Measurements from ENCODE around the gene SF3B1. TPM values are rescaled to one million over a fixed set of nuclear protein-coding genes. Genes with fewer than 3 reads are reported as not detected.
A peak's percentile ranks its signal among the peaks of the same experiment; 100 is the strongest.

The SF3B1 gene
- total RNA-seq, 2 donors from 2014 or later = 272 to 287 TPM

- Mint-ChIP-seq H3K27me3 (no peaks in the 10 kb centered on the region), H3K4me3 (no peak overlapping the region), H3K4me1 (ENCODE audit: low read depth in 2 of 2) (peaks cover 49 to 62% of the 10 kb centered on the region in 2 donors), H3K9me3 (no peaks in the 10 kb centered on the region), H3K36me3 (no peaks in the 10 kb centered on the region), H3K27ac (peak overlapping the region; percentile 11 to 59)
- DNase-seq (ENCODE audit: low spot score) (no peak), ATAC-seq (no peak)
Observed at GRCh38 chr2:197426723-197427603, 7.9 kb downstream of the SF3B1 start.

- ATAC-seq (no peak), DNase-seq (ENCODE audit: low spot score) (no peak)
- no peaks in the 10 kb centered on the region for H3K27me3 Mint-ChIP-seq
- no peaks in the 10 kb centered on the region for H3K9me3 Mint-ChIP-seq
- peaks cover 41 to 48% of the 10 kb centered on the region in 2 donors for H3K4me1 Mint-ChIP-seq (ENCODE audit: low read depth in 2 of 2)
- no peaks in the 10 kb centered on the region for H3K36me3 Mint-ChIP-seq
- H3K4me3 Mint-ChIP-seq = no peak overlapping the region
- peak overlapping the region; percentile 18 to 59 for H3K27ac Mint-ChIP-seq
Observed at GRCh38 chr2:197425550-197425949, 9.3 kb downstream of the SF3B1 start.

GRCh38 chr2:197423307-197423706 is 11.5 kb downstream of the SF3B1 start:
- Mint-ChIP-seq H3K36me3 (no peaks in the 10 kb centered on the region), H3K4me3 (no peak overlapping the region), H3K27ac (peak overlapping the region in 1 of 2 donors; percentile 50), H3K27me3 (no peaks in the 10 kb centered on the region), H3K4me1 (ENCODE audit: low read depth in 2 of 2) (peaks cover 28 to 32% of the 10 kb centered on the region in 2 donors), H3K9me3 (no peaks in the 10 kb centered on the region)
- ATAC-seq (no peak), DNase-seq (ENCODE audit: low spot score) (no peak)

GRCh38 chr2:197419438-197419837 is 15.4 kb downstream of the SF3B1 start:
- H3K36me3 Mint-ChIP-seq = peaks cover 11% of the 10 kb centered on the region

GRCh38 chr2:197416268-197416667 is 18.6 kb downstream of the SF3B1 start:
- DNase-seq (ENCODE audit: low spot score) = no peak
- Mint-ChIP-seq H3K36me3 (peaks cover 17% of the 10 kb centered on the region), H3K27me3 (no peaks in the 10 kb centered on the region), H3K9me3 (no peaks in the 10 kb centered on the region), H3K27ac (peak overlapping the region in 1 of 2 donors; percentile 16), H3K4me3 (no peak overlapping the region), H3K4me1 (ENCODE audit: low read depth in 2 of 2) (peaks cover 2 to 5% of the 10 kb centered on the region in 2 donors)
- ATAC-seq = no peak

More at GRCh38 chr2:197419438-197419837, 15.4 kb downstream of the SF3B1 start:
- H3K4me3 Mint-ChIP-seq = no peak overlapping the region
- H3K4me1 Mint-ChIP-seq (ENCODE audit: low read depth in 2 of 2) = peaks cover 11 to 14% of the 10 kb centered on the region in 2 donors
- ATAC-seq = no peak
- peak overlapping the region in 1 of 2 donors; percentile 70 for H3K27ac Mint-ChIP-seq
- no peaks in the 10 kb centered on the region for H3K9me3 Mint-ChIP-seq
- no peaks in the 10 kb centered on the region for H3K27me3 Mint-ChIP-seq
- no peak for DNase-seq (ENCODE audit: low spot score)

- DNase-seq (ENCODE audit: low spot score) = no peak
- Mint-ChIP-seq H3K36me3 (peaks cover 28% of the 10 kb centered on the region), H3K4me3 (no peak overlapping the region), H3K4me1 (ENCODE audit: low read depth in 2 of 2) (peaks cover 0 to 2% of the 10 kb centered on the region in 2 donors), H3K27ac (no peak overlapping the region), H3K9me3 (no peaks in the 10 kb centered on the region), H3K27me3 (no peaks in the 10 kb centered on the region)
- ATAC-seq = no peak
Observed at GRCh38 chr2:197414515-197414914, 20.3 kb downstream of the SF3B1 start.

GRCh38 chr2:197414039-197414438 is 20.8 kb downstream of the SF3B1 start:
- Mint-ChIP-seq H3K27ac (no peak overlapping the region), H3K36me3 (peaks cover 28% of the 10 kb centered on the region), H3K9me3 (no peaks in the 10 kb centered on the region), H3K27me3 (no peaks in the 10 kb centered on the region), H3K4me3 (no peak overlapping the region), H3K4me1 (ENCODE audit: low read depth in 2 of 2) (peaks cover 0 to 2% of the 10 kb centered on the region in 2 donors)
- DNase-seq (ENCODE audit: low spot score) (no peak), ATAC-seq (no peak)

- H3K4me3 Mint-ChIP-seq = no peak overlapping the region
- ATAC-seq = no peak
Observed at GRCh38 chr2:197405582-197405981, 29.2 kb downstream of the SF3B1 start.

GRCh38 chr2:197399887-197400540 is 34.8 kb downstream of the SF3B1 start:
- ATAC-seq (no peak), DNase-seq (ENCODE audit: low spot score) (no peak)
- no peak overlapping the region for H3K4me3 Mint-ChIP-seq
- H3K27ac Mint-ChIP-seq = peak overlapping the region in 1 of 2 donors; percentile 69
- H3K27me3 Mint-ChIP-seq = no peaks in the 10 kb centered on the region
- H3K9me3 Mint-ChIP-seq = no peaks in the 10 kb centered on the region
- H3K36me3 Mint-ChIP-seq = peaks cover 49% of the 10 kb centered on the region
- no peaks in the 10 kb centered on the region for H3K4me1 Mint-ChIP-seq (ENCODE audit: low read depth in 2 of 2)

More at GRCh38 chr2:197405582-197405981, 29.2 kb downstream of the SF3B1 start:
- Mint-ChIP-seq H3K9me3 (no peaks in the 10 kb centered on the region), H3K27ac (no peak overlapping the region), H3K4me1 (ENCODE audit: low read depth in 2 of 2) (peaks cover 0 to 2% of the 10 kb centered on the region in 2 donors), H3K36me3 (peaks cover 34% of the 10 kb centered on the region), H3K27me3 (no peaks in the 10 kb centered on the region)
- DNase-seq (ENCODE audit: low spot score) = no peak

- no peaks in the 10 kb centered on the region for H3K9me3 Mint-ChIP-seq
- ATAC-seq (no peak), DNase-seq (ENCODE audit: low spot score) (no peak)
- no peak overlapping the region for H3K4me3 Mint-ChIP-seq
- H3K27me3 Mint-ChIP-seq = no peaks in the 10 kb centered on the region
- peaks cover 49% of the 10 kb centered on the region for H3K36me3 Mint-ChIP-seq
- H3K4me1 Mint-ChIP-seq (ENCODE audit: low read depth in 2 of 2) = no peaks in the 10 kb centered on the region
- no peak overlapping the region for H3K27ac Mint-ChIP-seq
Observed at GRCh38 chr2:197398913-197399312, 35.9 kb downstream of the SF3B1 start.

- no peaks in the 10 kb centered on the region for H3K27me3 Mint-ChIP-seq
- no peak for ATAC-seq
Observed at GRCh38 chr2:197391220-197391717, 43.6 kb downstream of the SF3B1 start.

GRCh38 chr2:197388866-197389587 is 45.8 kb downstream of the SF3B1 start:
- DNase-seq (ENCODE audit: low spot score) (no peak), ATAC-seq (no peak)
- Mint-ChIP-seq H3K4me3 (no peak overlapping the region), H3K27me3 (no peaks in the 10 kb centered on the region), H3K4me1 (ENCODE audit: low read depth in 2 of 2) (no peaks in the 10 kb centered on the region), H3K27ac (no peak overlapping the region), H3K36me3 (no peaks in the 10 kb centered on the region), H3K9me3 (no peaks in the 10 kb centered on the region)

More at GRCh38 chr2:197391220-197391717, 43.6 kb downstream of the SF3B1 start:
- peaks cover 11% of the 10 kb centered on the region for H3K36me3 Mint-ChIP-seq
- no peak for DNase-seq (ENCODE audit: low spot score)
- H3K27ac Mint-ChIP-seq = no peak overlapping the region
- H3K4me3 Mint-ChIP-seq = no peak overlapping the region
- H3K4me1 Mint-ChIP-seq (ENCODE audit: low read depth in 2 of 2) = no peaks in the 10 kb centered on the region
- no peaks in the 10 kb centered on the region for H3K9me3 Mint-ChIP-seq

- ATAC-seq = no peak
- Mint-ChIP-seq H3K4me3 (no peak overlapping the region), H3K4me1 (ENCODE audit: low read depth in 2 of 2) (no peaks in the 10 kb centered on the region), H3K36me3 (no peaks in the 10 kb centered on the region), H3K27ac (no peak overlapping the region), H3K27me3 (no peaks in the 10 kb centered on the region), H3K9me3 (no peaks in the 10 kb centered on the region)
- no peak for DNase-seq (ENCODE audit: low spot score)
Observed at GRCh38 chr2:197387179-197387578, 47.6 kb downstream of the SF3B1 start.
